ENCODE results near the gene NFYC.

GRCh38 chr1:40766560-40766959 lies 75.1 kb downstream of the NFYC start:
- TF ChIP-seq POLR2AphosphoS5 (IDR thresholded peaks at IDR 0.05; ENCODE audit: borderline replicate concordance, low read depth, low read length) (no peak), EZH2 (IDR thresholded peaks at IDR 0.05) (no peak), FOXP2 (optimal IDR thresholded peaks at IDR 0.05; ENCODE audit: control extremely low read depth, extremely low read length, insufficient read depth) (no peak)
